Fibroblast of lung (primary cell): ENCODE measurements around the gene DHODH. TPM values are rescaled to one million over a fixed set of nuclear protein-coding genes. Genes with fewer than 3 reads are reported as not detected.

Source experiments
- polyA plus RNA-seq, 2 donors: library from polyadenylated mRNA; depleted of rRNA in 1 of 2; stranded (reverse) in 1 of 2; unstranded in 1 of 2; fragments of >200 nt; gene quantifications; 2 replicates each; pipeline ENCODE4 v1.2.1, GENCODE V29; 2011 to 2012; ENCODE audit warnings: missing spikeins in 1 of 2
- total RNA-seq: library from RNA; depleted of rRNA; stranded (reverse); fragments of >200 nt; gene quantifications from 2 replicates; pipeline ENCODE4 v1.2.1, GENCODE V29; 2014

The DHODH gene
- total and polyA plus RNA-seq, 2 donors (not counting 1 experiment from before 2014, with no cell fraction given), result 3.0 TPM

Other genes starting within 250 kb of the DHODH start
- 45.7 and 55.5 TPM in 2 replicates for gene AP1G1, start 199.9 kb upstream of the DHODH start, total RNA-seq
- 102 and 106 TPM in 2 replicates for gene AP1G1, start 199.9 kb upstream of the DHODH start, polyA plus RNA-seq
- 11.0 and 13.2 TPM in 2 replicates for gene ATXN1L, start 162.8 kb upstream of the DHODH start, total RNA-seq
- gene ATXN1L, start 162.8 kb upstream of the DHODH start, polyA plus RNA-seq, result 10.6 and 11.5 TPM in 2 replicates
- 3.3 and 5.9 TPM in 2 replicates for gene ZNF821, start 124.6 kb upstream of the DHODH start, total RNA-seq
- gene ZNF821, start 124.6 kb upstream of the DHODH start, polyA plus RNA-seq, result 4.9 and 5.8 TPM in 2 replicates
- 120 and 139 TPM in 2 replicates for gene IST1, start 113.2 kb upstream of the DHODH start, total RNA-seq
- gene IST1, start 113.2 kb upstream of the DHODH start, polyA plus RNA-seq, result 174 and 221 TPM in 2 replicates
- gene PKD1L3, start 8.3 kb upstream of the DHODH start, total RNA-seq, result not detected in 2 replicates
- gene PKD1L3, start 8.3 kb upstream of the DHODH start, polyA plus RNA-seq, result not detected in 2 replicates
- not detected in 2 replicates for gene HP, start 45.8 kb downstream of the DHODH start, total RNA-seq
- not detected in 2 replicates for gene HP, start 45.8 kb downstream of the DHODH start, polyA plus RNA-seq
- not detected in 2 replicates for gene HPR, start 54.5 kb downstream of the DHODH start, total RNA-seq
- gene HPR, start 54.5 kb downstream of the DHODH start, polyA plus RNA-seq, result 0.09 and 0.10 TPM in 2 replicates
- gene TXNL4B, start 84.9 kb downstream of the DHODH start, total RNA-seq, result 8.0 and 8.3 TPM in 2 replicates
- gene TXNL4B, start 84.9 kb downstream of the DHODH start, polyA plus RNA-seq, result 14.5 and 14.7 TPM in 2 replicates
- gene DHX38, start 85.1 kb downstream of the DHODH start, total RNA-seq, result 80.3 and 85.0 TPM in 2 replicates
- 31.4 and 44.0 TPM in 2 replicates for gene DHX38, start 85.1 kb downstream of the DHODH start, polyA plus RNA-seq
- 0.17 and 0.51 TPM in 2 replicates for gene PMFBP1, start 163.4 kb downstream of the DHODH start, total RNA-seq
- 0.12 and 0.16 TPM in 2 replicates for gene PMFBP1, start 163.4 kb downstream of the DHODH start, polyA plus RNA-seq